ELR (cell line): Measurements from ENCODE around the gene GRIA1.

Experiments used
- DNase-seq: peaks from one replicate; pipeline ENCODE4 v3.0.0-alpha.2; 2015; ENCODE audit warnings: low read depth

The GRIA1 gene

DNA sequence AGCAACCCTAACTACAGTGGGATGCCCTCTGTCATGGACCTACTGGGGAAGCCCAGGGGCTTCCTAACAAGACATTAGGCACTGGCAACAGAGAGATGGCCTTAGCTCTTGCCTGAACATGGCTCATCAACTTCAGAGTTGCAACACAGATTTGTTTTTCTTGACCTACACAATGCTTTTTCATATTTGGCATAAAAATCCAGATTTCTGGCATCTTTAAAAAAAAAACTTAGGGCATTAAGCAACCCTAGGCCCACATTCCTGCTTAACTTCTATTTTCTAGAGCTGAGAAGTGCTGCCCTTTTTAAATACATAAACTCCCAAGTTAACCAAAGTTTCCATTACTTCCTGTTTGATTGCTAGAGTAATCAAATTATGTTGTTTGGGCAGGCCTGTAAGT lies 8.0 kb downstream of the GRIA1 start:
- no peak for DNase-seq

DNA sequence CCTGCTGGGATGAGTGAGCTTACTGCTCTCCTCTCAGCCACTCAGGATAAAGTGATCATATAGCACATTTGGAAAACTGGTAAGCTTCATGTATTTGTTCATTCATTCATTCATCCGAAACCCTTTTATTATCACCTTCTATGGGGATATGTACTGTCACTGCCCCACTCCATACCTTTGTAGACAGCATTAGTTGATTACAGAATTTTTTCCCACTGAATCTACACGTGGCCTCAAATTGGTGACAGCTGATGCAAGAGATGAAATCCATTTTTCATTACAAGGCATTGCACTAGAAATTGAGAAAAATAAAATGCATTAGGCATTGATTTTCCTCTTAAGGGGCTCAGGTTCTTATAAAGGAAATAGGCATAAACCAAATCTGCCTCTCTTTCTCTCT lies 9.7 kb downstream of the GRIA1 start:
- no peak for DNase-seq

DNA sequence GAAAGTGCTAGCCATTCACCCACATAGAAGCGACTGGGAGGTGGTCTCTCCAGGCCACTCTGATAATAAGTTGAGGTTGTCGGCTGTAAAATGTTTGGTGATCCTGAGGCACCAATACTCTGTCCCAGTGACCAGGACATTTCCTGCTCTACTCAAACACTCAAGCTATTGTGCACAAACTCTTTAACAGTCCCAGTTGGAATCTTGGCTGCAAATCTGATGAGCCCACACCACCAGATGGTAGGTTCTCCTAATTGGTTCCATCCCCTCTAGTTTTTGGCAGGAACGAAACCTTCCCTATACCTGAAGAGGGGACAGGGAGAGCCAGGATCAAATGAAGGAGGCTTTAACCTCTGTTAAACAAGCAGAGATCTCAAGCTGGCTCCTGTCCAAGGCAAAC lies 14.3 kb downstream of the GRIA1 start:
- DNase-seq = no peak

DNA sequence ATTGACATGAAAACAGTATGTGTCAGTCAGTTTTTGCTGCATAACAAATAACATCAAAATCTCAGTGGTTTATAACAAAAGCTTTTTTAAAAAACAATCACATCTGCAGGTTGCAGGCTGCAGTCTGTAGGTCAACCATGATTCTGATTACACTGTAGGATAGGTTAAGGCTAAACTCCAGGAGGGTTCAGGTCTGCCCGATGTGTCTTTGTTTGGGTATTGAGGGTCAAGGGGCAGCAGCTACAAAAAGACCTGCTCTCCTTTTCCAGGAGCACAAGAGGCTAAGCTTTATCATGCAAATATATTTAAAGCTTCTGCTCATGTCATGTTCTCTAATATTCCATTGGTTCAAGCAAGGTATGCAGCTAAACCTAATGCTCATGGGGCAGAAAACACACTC lies 18.2 kb downstream of the GRIA1 start:
- no peak for DNase-seq

DNA sequence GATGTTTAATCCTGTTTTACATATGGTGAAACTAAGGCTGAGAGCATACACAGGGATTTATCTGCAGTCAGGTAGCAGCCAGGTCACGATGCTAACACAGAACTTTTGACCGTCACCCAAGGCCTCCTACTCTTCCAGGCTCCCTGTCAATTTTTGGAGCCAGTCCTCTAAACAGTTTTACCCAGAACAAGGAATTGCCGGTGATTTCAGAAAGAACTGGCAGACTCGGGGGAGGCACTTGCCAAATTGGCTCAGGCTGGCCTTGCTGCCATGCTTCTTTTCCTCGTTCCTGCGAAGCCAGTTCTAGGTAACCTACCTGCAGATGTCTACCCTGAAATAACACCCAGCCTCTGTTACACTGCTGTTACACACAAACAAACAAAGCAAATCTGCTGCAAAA lies 21.2 kb downstream of the GRIA1 start:
- DNase-seq = no peak

DNA sequence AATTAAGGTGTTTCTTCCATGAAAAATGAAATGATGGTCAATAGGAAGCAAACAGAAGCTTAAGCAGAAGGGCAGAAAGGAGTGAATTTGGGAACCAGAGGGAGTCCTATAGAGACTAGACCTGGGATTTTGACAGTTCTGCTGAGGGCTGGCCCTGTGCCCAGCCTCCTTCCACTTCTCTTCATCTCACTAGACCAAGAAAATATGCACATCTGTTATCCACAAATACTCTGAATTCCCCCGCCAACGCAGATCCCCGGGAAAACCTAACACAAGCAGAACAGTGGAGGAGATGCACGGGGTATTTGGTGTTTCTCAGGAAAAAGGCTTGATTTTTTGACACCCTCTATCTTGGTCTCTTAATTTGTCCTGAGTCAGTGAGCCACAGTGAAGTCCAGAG lies 22.7 kb downstream of the GRIA1 start:
- DNase-seq = no peak

DNA sequence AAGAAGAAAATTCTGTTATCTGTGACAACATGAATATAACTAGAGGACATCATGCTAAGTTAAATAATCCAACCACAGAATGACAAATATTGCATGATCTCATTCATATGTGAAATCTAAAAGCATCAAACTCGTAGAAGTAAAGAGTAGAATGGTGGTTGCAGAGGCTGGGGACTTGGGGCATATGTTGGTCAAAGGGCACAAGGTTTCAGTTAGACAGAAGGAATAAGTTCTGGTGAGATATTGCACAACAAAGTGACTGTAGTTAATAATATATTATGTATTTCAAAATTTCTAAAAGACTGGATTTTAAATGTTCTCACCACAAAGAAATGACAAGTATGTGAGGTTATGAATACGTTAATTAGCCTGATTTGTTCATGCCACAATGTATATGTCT lies 24.8 kb downstream of the GRIA1 start:
- peak; percentile 15 for DNase-seq

DNA sequence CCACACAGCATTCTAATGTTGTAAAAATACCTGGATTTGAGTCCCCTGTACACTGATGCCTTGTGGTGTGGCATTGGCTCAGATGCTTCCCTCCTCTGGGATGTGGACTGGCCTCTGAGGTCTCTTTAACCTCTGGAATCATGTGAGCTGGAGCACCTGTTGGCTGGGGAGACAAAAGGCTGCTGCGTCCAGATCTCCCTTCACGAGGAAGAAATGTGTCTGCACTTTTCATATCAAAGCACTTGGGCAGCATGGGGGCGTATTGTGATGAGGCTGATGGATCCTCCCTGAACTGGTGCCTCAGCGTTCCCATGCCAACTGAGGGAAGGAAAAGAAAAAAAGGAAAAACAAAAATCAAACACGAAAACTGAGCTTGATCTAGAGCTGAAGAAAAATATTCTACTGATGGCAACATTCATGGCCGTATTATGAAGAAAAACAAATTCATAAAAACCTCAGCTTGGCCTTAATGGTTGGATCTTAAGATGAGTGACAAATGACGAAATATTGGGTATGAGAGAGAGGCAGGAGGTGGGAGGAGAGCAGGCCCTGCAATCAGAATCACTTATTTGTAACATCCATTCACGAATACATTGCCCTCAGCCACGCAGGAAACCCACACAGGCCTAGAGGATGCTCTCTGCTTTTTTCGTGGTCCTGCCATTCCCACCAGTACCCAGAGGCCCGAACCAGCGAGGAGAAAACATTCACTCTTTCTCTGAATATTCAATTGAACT lies 26.2 kb downstream of the GRIA1 start:
- no peak for DNase-seq

DNA sequence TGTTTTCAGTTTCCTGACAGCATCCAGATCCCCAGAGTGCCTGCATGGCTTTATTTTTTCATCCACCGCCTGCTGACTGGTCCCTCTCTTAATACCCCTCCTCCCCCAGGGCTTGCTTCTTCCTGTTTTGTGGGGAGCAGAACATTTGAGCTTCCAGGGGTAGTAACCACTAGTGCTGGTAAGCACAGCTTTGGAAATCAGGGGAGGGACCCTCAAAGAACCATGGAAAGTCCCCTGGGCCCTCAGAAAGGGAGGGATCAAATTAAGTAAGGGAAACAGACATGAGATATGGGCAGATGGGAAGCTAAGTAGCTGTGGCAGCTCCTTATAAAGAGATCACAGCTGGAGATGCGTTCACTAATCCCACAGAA lies 26.8 kb downstream of the GRIA1 start:
- DNase-seq = no peak

DNA sequence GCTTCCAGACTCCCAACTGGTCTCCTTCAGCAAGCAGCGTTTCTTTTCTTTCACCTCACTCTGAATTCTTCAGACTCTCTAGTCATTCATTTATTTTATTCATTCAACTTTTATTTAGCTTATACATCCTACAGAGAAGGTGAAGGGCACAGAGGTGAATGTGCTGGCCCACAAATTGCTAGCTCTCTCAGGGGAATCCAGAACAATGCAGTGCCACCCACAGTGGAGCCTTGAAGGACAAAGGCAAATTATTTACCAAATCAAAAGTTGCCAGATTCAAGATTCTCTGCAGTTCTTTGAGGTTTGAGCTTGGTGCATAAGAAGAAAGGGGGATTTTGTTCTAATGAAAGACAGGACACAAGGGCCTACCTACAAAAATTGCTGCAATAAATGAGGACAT lies 29.7 kb downstream of the GRIA1 start:
- DNase-seq = no peak

DNA sequence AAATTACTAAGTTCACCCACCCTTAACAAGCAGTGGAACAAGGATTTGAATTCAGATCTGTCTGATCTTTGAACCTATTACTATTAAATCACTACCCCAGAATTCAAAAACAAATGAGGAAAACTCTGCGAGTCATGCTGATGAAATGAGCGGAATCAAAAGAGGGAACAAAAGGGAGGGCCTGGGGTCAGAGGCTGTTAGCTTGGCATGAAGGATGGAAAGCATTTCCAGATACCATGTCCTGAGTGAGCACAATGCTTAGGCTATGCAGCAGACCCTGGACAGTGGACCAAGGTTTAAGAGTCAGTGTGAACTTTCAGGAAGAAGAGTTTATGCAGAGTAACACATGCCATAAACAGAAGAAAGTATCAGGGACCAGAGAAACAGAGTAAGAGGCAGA lies 30.5 kb downstream of the GRIA1 start:
- peak; percentile 58 for DNase-seq

DNA sequence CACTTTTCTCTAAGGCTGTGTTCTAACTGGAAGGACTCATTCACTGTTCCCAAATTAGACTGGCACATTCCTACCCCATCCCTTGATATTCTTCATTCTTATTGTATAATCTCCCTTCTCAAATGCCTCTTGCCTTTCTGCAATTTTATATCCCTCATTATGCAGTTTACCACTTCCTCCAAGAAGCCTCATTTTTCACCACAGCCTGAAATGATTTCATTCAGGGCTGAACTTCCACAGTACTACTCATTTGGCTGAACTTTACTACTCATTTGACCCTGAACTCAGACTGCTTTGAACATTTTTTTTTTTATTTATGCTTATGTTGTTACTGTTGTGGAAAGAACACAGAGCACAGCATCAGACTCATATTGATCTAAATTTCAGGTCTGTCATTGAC lies 32.7 kb downstream of the GRIA1 start:
- peak; percentile 80 for DNase-seq

DNA sequence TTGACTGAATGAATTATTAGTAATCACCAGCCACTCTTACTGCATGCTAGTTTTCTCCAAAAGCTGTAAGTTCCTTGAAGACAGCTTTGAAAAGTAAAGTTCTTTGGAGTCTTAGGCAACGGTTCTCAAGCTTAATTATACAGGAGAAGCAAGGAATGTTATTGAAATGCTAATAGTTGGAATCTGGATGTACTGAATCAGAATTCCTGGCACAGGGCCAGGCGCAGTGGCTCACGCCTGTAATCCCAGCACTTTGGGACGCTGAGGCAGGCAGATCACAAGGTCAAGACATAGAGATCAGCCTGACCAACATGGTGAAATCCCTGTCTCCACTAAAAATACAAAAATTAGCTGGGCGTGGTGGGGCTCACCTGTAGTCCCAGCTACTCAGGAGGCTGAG lies 33.4 kb downstream of the GRIA1 start:
- peak; percentile 79 for DNase-seq

DNA sequence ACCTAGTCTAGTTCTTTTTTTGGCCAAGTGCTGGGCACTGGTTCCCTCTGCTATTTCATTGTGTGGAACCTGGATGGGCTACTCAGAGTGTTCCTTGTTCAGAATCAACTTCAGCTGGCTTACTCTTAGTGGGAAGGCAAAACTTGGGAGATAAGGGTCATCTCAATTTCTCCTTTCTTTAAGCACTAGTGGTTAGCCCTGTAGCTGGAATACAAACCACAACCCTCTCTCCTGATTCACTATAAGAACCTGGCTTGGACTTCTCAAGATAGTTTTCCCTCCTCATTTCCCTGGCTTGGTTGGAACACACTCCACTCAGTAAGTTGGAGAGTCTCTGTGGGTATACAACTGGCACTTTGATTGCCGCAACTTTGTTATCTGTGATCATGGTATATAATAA lies 35.1 kb downstream of the GRIA1 start:
- no peak for DNase-seq

DNA sequence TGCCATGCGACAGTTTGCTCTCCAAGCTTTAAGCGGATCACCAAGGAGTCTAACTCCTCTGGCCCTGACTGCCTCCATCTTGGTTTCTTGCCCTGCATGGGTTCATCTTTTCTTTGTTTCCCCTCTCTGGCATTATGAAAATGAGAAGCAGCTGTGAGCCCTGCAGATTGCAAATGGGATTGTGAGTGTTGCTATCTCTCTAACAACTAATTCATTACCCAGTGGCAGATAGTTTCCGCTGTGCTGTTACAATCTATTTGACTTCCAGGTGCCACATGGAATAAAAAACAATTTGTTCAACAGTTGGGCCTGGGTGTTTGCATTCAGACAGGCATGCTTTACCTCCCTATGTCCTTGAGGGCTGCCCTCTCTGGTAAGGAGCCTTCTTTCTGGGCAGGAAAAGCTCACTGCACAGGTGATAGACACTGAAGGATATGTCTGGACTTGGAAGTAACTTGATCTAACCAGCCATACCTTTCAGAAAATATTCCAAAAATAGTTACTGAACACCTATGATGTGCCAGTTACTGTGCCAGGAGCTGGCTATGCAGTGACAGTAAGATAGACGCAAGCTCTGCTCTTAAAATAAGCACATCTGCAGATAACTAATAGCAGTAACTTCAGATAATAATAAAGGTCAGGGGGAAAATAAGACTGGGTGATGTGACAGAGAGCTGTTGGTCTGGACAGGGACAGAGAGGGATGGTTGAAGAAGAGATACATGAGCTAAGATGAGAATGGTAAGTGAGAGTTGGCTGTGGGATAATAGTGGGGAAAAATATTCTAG lies 40.1 kb downstream of the GRIA1 start:
- no peak for DNase-seq

DNA sequence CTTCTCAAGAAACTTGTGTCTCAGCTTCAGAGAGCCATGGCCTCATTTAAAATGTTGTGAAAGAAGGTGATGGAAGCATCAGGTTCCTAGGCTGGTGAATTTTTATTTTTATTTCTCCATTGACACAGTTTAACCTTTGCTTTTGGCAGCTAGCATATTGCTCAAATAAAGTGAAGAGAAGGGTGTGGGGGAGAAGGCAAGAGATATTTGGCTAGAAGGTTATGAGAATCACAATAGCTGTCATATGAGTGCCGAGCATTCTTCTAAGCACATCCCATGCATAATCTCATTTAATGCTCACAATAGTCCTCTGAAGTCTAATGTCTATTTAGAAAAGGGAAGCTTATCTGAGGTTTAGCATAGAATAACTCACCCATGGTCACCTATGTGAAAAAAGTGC lies 43.1 kb downstream of the GRIA1 start:
- no peak for DNase-seq

DNA sequence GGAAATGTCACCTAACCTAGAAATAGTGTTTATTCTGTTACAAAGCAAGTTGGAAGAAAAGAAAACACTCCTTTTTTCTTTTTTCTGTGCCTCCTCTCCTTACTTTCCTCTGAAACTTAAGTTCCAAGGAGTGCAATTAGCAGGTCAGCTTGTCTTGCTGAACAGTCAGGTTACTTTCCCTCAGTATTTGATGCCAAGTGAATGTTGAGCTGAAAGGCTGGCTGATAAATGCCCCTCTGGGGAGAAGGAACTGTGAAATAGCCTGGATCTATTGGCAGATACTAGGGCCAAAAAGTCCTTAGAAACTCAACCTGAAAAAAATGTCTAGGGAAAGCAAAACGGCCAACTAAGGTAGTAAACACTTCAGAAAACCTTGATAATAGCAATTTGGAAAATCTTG lies 43.6 kb downstream of the GRIA1 start:
- no peak for DNase-seq

DNA sequence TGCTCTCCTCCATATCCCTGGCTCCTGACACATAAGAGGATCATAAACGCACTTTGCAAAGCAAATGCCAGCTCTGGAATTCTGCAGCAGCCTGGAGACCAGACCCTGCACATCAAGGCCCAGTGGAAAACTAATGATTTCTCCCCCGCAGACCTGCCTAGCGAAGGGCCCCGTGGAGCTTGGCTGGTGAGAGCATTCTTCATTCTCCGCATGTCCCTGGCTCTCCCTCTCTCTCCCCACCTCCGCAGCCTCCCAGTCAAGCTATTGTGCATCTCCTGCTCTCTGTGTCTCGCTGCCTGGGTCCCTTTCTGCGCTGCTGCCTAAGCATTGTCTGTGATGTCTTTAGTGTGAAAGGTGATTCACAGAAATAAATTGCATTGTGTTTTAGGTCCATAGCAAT lies 46.7 kb downstream of the GRIA1 start:
- DNase-seq = no peak

DNA sequence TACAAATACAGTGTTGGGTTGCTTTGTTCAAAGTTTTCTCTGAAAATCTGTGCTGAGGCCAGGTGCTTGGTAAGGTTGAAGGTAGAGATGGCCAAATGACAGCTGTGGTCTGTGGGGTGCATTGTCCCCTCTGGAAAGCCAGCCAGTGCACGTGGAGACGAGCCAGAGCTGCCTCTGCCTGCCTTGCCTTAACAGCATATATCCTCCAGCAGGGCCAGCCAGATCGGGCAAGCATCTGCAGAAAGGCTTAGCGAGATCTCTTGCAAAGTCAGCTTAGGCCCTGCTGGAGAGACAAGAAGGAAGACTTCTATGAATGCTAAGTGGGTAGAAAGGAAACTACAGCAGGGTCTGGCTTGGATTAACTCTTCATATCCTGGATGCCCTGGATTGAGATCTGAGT lies 49.5 kb downstream of the GRIA1 start:
- DNase-seq = no peak

DNA sequence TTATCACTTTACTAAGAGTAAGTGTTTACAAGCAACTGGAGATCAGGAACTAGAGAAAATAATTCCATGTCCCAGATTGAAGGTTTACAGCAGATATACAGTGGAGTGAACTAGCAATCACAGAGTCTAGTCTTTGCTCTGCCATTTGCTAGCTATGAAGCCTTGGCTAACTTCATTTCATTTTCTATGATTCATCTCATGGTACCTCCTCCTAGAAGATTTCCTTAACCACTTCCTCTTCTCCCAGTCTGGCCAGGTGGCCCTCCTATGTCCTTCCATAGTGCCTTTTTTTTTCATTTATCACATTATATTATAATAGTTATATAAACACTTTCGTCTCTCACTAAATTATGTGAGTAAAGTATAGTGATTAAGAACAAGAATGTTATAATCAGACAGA lies 52.1 kb downstream of the GRIA1 start:
- DNase-seq = peak; percentile 62

DNA sequence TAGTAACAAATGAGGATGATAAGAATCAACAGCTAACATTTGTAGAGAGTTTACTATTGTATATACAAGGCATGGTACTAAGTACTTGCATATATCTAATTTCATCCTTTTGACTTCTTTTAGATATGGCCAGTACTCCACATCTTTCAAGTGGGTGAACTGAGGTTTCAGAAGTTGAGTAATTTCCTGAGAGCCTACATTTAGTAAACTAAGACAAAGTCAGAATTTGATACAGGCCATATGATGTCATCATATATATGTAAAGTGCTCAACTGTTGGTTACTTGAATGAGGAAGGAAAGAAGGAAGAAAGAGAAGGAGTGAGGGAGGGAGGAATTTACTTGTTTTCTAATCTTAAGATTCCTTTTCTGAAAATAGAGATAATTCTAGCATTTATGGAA lies 52.8 kb downstream of the GRIA1 start:
- DNase-seq = peak; percentile 30

DNA sequence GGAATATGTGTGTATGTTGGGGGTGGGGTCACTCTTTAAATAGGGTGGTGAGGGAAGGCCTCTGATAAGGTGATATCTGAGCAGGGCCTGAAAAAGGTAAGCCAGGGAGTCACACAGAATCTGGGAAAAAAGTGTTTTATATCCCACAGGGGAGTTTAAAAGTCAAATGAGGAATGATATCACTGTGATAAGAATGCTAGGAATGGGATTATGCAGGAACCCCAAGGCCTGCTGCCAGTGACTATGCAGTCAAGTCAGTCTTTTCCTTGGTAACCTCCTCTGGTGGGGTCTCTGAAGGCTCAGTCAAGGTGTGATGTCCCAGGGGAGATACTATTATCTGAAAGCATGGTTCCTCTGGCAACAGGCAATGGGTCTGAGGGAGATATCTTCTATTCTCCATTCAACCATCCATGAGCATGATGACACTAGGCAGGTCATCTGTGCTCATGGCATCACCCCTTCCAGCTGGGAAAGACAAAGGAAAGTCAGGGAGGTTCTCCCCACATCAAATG lies 53.5 kb downstream of the GRIA1 start:
- no peak for DNase-seq

DNA sequence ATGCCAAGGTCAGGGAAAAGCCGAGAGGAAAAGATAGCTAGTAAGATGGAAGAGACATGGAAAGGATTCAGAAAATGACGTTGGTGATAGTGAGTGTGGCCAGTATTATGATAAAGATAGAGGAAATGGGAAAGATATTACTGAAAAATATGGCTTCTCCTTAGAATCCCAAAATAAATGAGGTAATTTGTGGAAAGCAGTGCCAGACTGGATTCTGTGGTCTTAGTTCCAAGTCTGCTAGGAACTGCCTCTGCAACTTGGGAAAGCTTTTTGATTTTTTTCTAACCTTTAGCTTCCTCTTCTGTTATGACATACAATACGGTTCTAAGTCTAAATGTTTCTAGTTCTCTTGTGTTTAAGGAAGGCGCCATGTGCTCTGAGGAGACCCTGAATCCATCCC lies 54.2 kb downstream of the GRIA1 start:
- DNase-seq = no peak

DNA sequence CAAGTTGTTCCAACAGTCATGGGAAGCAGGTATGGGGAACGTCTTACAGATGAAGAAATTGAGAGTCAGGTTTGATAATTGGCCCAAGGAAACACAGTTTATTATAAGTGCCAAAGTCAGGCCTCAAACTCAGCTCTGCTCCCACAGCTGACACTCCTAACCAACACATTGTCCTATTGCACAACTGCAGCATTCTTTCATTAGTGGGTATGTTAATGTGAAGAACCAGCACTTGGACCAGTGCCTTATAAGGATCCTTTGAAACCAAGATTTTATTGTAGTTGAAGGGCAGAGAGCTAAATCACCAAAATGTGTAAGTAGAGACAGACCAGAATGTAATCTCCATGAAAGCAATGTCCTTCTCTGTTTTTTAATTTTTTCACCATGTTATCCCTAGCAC lies 56.1 kb downstream of the GRIA1 start:
- DNase-seq = no peak
